Choroid plexus epithelial cell (primary cell): Measurements from ENCODE around the gene GPNMB.

Source experiments
- DNase-seq: peaks from one replicate; pipeline ENCODE4 v3.0.0-alpha.2; 2010; ENCODE audit warnings: low read depth
- H3K4me3 ChIP-seq: 2 replicates; pipeline ENCODE4 v1.5.1; 2011; ENCODE audit warnings: low read depth, mild to moderate bottlenecking, control low read depth, low read length, moderate library complexity
- CTCF ChIP-seq: conservative IDR thresholded peaks from 2 replicates; pipeline ENCODE4 v1.5.1; 2011; ENCODE audit warnings: low read depth, mild to moderate bottlenecking, control low read depth, inconsistent platforms, low read length, moderate library complexity

The GPNMB gene

DNA sequence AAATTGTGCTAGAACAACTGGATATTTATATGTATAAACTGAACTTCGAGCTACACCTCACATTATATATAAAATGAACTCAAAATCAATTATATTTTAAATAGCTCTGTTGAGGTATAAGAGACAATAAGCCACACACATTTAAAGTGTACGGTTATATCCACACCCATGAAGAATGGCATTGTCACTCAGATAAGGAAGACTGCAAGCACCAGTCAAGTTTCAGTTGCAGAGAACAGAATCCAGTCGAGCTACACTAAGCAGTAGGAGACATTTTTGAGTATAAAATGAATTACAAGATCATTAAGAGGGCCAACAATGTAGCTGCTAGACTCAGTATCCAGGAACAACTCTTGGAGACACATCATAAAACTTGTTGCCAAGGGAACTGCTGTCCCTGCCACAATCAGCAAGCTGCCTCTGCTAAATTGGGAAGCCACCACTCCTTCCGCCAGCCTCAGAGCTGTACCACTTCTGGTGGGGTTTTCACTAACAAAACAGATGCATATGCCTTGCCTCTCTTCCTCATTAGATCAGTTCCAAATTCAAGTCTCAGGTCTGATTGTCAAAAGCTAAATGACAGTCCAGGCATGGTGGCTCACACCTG, 19.6 kb upstream of the GPNMB start:
- TF ChIP-seq CTCF: no peak
- H3K4me3 ChIP-seq: no peak overlapping the region
- no peak for DNase-seq

DNA sequence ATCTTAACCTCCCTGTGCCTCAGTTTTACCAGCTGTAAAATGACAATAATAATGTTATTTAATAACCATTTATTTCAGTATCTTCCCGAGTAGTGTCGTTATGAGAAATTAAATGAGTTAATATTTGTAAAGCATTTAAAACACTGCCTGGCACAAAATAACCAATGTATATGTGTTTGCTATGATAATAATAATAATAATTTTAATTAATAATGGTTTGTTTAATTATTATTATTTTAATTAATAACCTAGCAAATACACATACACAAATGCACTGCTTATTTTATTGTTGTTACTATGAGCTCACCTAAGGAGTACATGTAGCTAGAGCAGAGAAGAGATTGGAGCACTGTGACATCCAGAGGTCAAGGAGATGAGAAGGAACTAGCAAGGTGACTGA, 18.2 kb upstream of the GPNMB start:
- DNase-seq: no peak
- TF ChIP-seq CTCF: no peak

GRCh38 chr7:23230641-23231101, 15.9 kb upstream of the GPNMB start:
- no peak for DNase-seq
- no peak overlapping the region for H3K4me3 ChIP-seq
- no peak for TF ChIP-seq CTCF

More for the DNA sequence above, 18.2 kb upstream of the GPNMB start:
- H3K4me3 ChIP-seq: no peak overlapping the region

DNA sequence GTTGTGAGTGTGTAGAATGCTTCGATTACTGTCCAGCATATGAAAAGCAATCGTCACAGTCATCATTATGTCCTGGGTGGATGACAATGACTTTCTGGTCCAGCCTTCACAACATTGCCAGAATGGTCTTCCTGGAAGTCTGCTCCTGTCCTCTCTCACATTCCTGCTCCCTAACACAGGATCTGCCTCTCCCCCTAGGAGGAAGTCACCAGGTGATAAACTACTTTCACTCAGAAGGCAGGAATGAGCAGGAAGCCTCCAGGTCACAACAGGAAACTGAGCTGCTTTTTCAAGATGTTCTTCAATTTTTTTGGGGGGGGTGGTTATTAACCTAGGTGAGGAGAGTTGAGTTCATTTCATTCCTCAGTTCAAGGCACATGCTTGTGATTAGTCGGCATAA, 13.6 kb upstream of the GPNMB start:
- DNase-seq: no peak
- no peak for TF ChIP-seq CTCF

GRCh38 chr7:23234569-23235296, 11.8 kb upstream of the GPNMB start:
- no peak overlapping the region for H3K4me3 ChIP-seq
- peak; percentile 38 for DNase-seq
- TF ChIP-seq CTCF: no peak

More for the DNA sequence above, 13.6 kb upstream of the GPNMB start:
- H3K4me3 ChIP-seq: no peak overlapping the region

- peak; percentile 74 for DNase-seq
- no peak for TF ChIP-seq CTCF
Observed at GRCh38 chr7:23235813-23236221, 10.8 kb upstream of the GPNMB start.

GRCh38 chr7:23237000-23237399, 9.6 kb upstream of the GPNMB start:
- TF ChIP-seq CTCF: no peak
- H3K4me3 ChIP-seq: no peak overlapping the region
- no peak for DNase-seq

More at GRCh38 chr7:23235813-23236221, 10.8 kb upstream of the GPNMB start:
- no peak overlapping the region for H3K4me3 ChIP-seq
